H1 (cell line): Measurements from ENCODE around the gene ARHGEF39.

Source experiments
- BACH1 ChIP-seq: IDR thresholded peaks from 2 replicates; pipeline ENCODE4 v1.6.1; 2012; ENCODE audit warnings: low read length, improper control_type of control experiment
- CHD2 ChIP-seq: IDR thresholded peaks from 2 replicates; pipeline ENCODE4 v1.6.1; 2012; ENCODE audit warnings: low read length, improper control_type of control experiment
- EP300 ChIP-seq, 2 experiments: IDR thresholded peaks; 1 replicate in 1 of 2; 2 replicates in 1 of 2; pipeline ENCODE4 v1.6.1; 2011 to 2012; ENCODE audit warnings: low read depth in 2 of 2, low read length in 2 of 2, mild to moderate bottlenecking in 2 of 2, borderline replicate concordance in 1 of 2, inconsistent platforms in 1 of 2, moderate library complexity in 1 of 2
- EZH2 ChIP-seq: fragments of 200-600 bp; sonication (generic); IDR thresholded peaks from 2 replicates; pipeline ENCODE4 v1.7.1; 2012; ENCODE audit warnings: low read depth, mild to moderate bottlenecking, moderate library complexity, low read length, inconsistent platforms; ENCODE audit not compliant: severe bottlenecking
- MAX ChIP-seq: IDR thresholded peaks from 2 replicates; pipeline ENCODE4 v1.6.1; 2012; ENCODE audit warnings: inconsistent platforms
- PHF8 ChIP-seq: fragments of 200-600 bp; sonication (generic); conservative IDR thresholded peaks from 2 replicates; pipeline ENCODE4 v1.7.1; 2012; ENCODE audit warnings: low read depth, mild to moderate bottlenecking, inconsistent platforms, low read length, moderate library complexity
- POLR2A ChIP-seq, 2 experiments: IDR thresholded peaks; 1 replicate in 1 of 2; 2 replicates in 1 of 2; pipeline ENCODE4 v1.6.1; 2011; ENCODE audit warnings: low read depth in 2 of 2, low read length in 2 of 2, mild to moderate bottlenecking in 2 of 2; ENCODE audit errors: control extremely low read depth in 1 of 2
- RAD21 ChIP-seq, 2 experiments: IDR thresholded peaks in 1 of 2; conservative IDR thresholded peaks in 1 of 2; 2 replicates each; pipeline ENCODE4 v1.6.1; 2011; ENCODE audit warnings: low read depth in 2 of 2, low read length in 2 of 2, improper control_type of control experiment in 1 of 2, inconsistent platforms in 1 of 2, mild to moderate bottlenecking in 1 of 2, moderate library complexity in 1 of 2
- RBBP5 ChIP-seq: IDR thresholded peaks from 2 replicates; pipeline ENCODE4 v1.7.1; 2012; ENCODE audit warnings: low read depth, mild to moderate bottlenecking, inconsistent platforms, low read length, moderate library complexity, borderline replicate concordance
- TF ChIP-seq, protein P1 (sequence below), 3 experiments: IDR thresholded peaks; 1 replicate in 2 of 3; 2 replicates in 1 of 3; pipeline versions ENCODE4 v1.5.1 to v1.6.1; 2011; ENCODE audit warnings: low read length in 3 of 3, mild to moderate bottlenecking in 3 of 3, inconsistent platforms in 2 of 3, low read depth in 1 of 3, moderate library complexity in 1 of 3; ENCODE audit not compliant: insufficient read depth in 1 of 3; ENCODE audit errors: control extremely low read depth in 1 of 3

GRCh38 chr9:35660966-35661415 lies 4.0 kb downstream of the ARHGEF39 start:
- TF ChIP-seq PHF8 (no peak), POLR2A (IDR thresholded peaks at IDR 0.05; ENCODE audit: control extremely low read depth in 1 of 2, low read depth in 2 of 2, low read length in 2 of 2) (no peak), BACH1 (no peak), MAX (no peak), RBBP5 (no peak), RAD21 (IDR thresholded peaks at IDR 0.05 in 1 of 2, conservative IDR thresholded peaks at IDR 0.05 in 1 of 2; ENCODE audit: low read depth in 2 of 2, low read length in 2 of 2) (peak; percentile 60 to 61), EP300 (IDR thresholded peaks at IDR 0.05; ENCODE audit: borderline replicate concordance in 1 of 2, low read depth in 2 of 2, low read length in 2 of 2) (no peak), EZH2 (no peak), CHD2 (no peak)
- TF ChIP-seq, protein P1, sequence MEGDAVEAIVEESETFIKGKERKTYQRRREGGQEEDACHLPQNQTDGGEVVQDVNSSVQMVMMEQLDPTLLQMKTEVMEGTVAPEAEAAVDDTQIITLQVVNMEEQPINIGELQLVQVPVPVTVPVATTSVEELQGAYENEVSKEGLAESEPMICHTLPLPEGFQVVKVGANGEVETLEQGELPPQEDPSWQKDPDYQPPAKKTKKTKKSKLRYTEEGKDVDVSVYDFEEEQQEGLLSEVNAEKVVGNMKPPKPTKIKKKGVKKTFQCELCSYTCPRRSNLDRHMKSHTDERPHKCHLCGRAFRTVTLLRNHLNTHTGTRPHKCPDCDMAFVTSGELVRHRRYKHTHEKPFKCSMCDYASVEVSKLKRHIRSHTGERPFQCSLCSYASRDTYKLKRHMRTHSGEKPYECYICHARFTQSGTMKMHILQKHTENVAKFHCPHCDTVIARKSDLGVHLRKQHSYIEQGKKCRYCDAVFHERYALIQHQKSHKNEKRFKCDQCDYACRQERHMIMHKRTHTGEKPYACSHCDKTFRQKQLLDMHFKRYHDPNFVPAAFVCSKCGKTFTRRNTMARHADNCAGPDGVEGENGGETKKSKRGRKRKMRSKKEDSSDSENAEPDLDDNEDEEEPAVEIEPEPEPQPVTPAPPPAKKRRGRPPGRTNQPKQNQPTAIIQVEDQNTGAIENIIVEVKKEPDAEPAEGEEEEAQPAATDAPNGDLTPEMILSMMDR (IDR thresholded peaks at IDR 0.05; ENCODE audit: control extremely low read depth in 1 of 3, insufficient read depth in 1 of 3, low read depth in 1 of 3, low read length in 3 of 3): peak; percentile 1 to 48 (median 38)
